GM18873 (cell line): ENCODE measurements around the gene TMEFF2.

Source experiments
- ATAC-seq: cut with Tn5 transposase; IDR thresholded peaks from one replicate; pipeline ENCODE4 v1.9.1; 2021; ENCODE audit warnings: mild to moderate bottlenecking, moderate library complexity, moderate number of reproducible peaks; ENCODE audit not compliant: unreplicated experiment, low FRiP score

Gene TMEFF2

GRCh38 chr2:192072778-192073177, 122.0 kb downstream of the TMEFF2 start:
- no peak for ATAC-seq

- ATAC-seq = no peak
Observed at GRCh38 chr2:192072261-192072660, 122.5 kb downstream of the TMEFF2 start.

- no peak for ATAC-seq
Observed at GRCh38 chr2:192070099-192070498, 124.6 kb downstream of the TMEFF2 start.

- ATAC-seq = no peak
Observed at GRCh38 chr2:192069417-192069816, 125.3 kb downstream of the TMEFF2 start.

- no peak for ATAC-seq
Observed at GRCh38 chr2:192068966-192069365, 125.8 kb downstream of the TMEFF2 start.

- no peak for ATAC-seq
Observed at GRCh38 chr2:192067631-192068030, 127.1 kb downstream of the TMEFF2 start.

GRCh38 chr2:192064459-192064858, 130.3 kb downstream of the TMEFF2 start:
- ATAC-seq = no peak

GRCh38 chr2:192060161-192060560, 134.6 kb downstream of the TMEFF2 start:
- no peak for ATAC-seq

- ATAC-seq = no peak
Observed at GRCh38 chr2:192059266-192059665, 135.5 kb downstream of the TMEFF2 start.

GRCh38 chr2:192053921-192054320, 140.8 kb downstream of the TMEFF2 start:
- ATAC-seq = no peak

- ATAC-seq = no peak
Observed at GRCh38 chr2:192051533-192051932, 143.2 kb downstream of the TMEFF2 start.

GRCh38 chr2:192049362-192049761, 145.4 kb downstream of the TMEFF2 start:
- no peak for ATAC-seq

GRCh38 chr2:192047315-192048107, 147.2 kb downstream of the TMEFF2 start:
- no peak for ATAC-seq

- ATAC-seq = no peak
Observed at GRCh38 chr2:192044496-192044895, 150.2 kb downstream of the TMEFF2 start.

GRCh38 chr2:192043216-192043870, 151.4 kb downstream of the TMEFF2 start:
- ATAC-seq = no peak

- ATAC-seq = no peak
Observed at GRCh38 chr2:192042126-192042525, 152.6 kb downstream of the TMEFF2 start.

- ATAC-seq = no peak
Observed at GRCh38 chr2:192038110-192038509, 156.6 kb downstream of the TMEFF2 start.

- ATAC-seq = no peak
Observed at GRCh38 chr2:192035731-192036442, 158.8 kb downstream of the TMEFF2 start.

- ATAC-seq = no peak
Observed at GRCh38 chr2:192030856-192031255, 163.9 kb downstream of the TMEFF2 start.

- no peak for ATAC-seq
Observed at GRCh38 chr2:192030289-192030688, 164.4 kb downstream of the TMEFF2 start.

GRCh38 chr2:192029089-192029488, 165.6 kb downstream of the TMEFF2 start:
- peak; percentile 77 for ATAC-seq

- ATAC-seq = no peak
Observed at GRCh38 chr2:192026825-192027120, 168.0 kb downstream of the TMEFF2 start.
